Subcutaneous adipose tissue (tissue), 4 donors: Measurements from ENCODE around the gene MRGPRE. TPM values are rescaled to one million over a fixed set of nuclear protein-coding genes. Genes with fewer than 3 reads are reported as not detected.

Experiments
- total RNA-seq, 4 donors: library from RNA; depleted of rRNA; stranded (reverse); fragments of >200 nt; gene quantifications; one replicate each; pipeline ENCODE4 v1.1.0, GENCODE V29; 2016
- TF ChIP-seq, protein P1 (sequence below): fragments of 450-650 bp; IDR thresholded peaks from one replicate; pipeline ENCODE4 v1.5.1; 2016; ENCODE audit warnings: low read depth, mild to moderate bottlenecking, control low read depth, antibody characterized with exemption, moderate library complexity

MRGPRE gene
- total RNA-seq, 4 donors from 2014 or later: not detected

DNA sequence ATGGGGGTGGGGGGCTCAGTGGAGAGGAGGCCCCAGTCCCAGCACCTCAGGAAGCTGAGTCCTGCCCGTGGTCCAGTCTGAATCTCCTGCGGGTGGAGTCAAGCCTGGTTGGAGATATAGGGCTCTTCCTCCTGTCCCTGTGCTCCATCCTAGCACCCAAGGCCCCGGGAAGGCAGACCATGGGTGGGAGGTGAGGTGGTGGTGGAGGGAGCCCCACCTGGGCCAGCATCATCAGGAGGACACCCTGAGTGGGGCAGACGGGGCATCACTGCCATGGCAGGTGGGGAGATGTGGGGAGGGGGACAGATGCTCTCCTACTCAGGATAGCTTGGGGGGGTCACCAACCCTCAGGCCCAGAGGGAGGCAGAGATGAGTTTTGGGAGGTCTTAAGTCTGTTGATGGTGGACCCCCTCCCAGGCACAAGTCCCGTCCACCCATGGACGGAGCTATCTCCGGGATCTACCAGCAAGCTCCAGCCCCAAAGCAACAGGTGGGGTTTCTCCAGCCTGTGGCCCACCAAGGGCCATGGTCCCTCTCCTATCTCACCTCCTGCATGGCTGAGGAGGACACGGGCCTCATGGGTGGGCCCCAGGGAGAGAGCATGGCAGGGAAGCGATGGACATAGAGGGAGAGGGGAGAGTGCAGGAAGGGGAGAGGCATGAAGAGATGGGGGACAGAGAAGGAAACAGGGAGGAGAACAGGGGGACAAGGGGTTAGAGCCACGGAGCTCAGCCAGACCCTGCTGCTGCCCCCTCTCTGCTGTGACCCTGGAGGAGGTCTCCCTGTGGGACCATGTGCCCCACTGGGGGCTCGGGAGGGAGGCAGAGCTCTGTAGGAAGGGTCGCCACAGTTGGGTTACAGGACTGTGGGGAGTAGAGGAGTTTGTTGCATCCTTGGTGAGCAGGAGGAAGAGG lies 1.3 kb downstream of the MRGPRE start:
- TF ChIP-seq, protein P1, sequence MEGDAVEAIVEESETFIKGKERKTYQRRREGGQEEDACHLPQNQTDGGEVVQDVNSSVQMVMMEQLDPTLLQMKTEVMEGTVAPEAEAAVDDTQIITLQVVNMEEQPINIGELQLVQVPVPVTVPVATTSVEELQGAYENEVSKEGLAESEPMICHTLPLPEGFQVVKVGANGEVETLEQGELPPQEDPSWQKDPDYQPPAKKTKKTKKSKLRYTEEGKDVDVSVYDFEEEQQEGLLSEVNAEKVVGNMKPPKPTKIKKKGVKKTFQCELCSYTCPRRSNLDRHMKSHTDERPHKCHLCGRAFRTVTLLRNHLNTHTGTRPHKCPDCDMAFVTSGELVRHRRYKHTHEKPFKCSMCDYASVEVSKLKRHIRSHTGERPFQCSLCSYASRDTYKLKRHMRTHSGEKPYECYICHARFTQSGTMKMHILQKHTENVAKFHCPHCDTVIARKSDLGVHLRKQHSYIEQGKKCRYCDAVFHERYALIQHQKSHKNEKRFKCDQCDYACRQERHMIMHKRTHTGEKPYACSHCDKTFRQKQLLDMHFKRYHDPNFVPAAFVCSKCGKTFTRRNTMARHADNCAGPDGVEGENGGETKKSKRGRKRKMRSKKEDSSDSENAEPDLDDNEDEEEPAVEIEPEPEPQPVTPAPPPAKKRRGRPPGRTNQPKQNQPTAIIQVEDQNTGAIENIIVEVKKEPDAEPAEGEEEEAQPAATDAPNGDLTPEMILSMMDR: no peak

DNA sequence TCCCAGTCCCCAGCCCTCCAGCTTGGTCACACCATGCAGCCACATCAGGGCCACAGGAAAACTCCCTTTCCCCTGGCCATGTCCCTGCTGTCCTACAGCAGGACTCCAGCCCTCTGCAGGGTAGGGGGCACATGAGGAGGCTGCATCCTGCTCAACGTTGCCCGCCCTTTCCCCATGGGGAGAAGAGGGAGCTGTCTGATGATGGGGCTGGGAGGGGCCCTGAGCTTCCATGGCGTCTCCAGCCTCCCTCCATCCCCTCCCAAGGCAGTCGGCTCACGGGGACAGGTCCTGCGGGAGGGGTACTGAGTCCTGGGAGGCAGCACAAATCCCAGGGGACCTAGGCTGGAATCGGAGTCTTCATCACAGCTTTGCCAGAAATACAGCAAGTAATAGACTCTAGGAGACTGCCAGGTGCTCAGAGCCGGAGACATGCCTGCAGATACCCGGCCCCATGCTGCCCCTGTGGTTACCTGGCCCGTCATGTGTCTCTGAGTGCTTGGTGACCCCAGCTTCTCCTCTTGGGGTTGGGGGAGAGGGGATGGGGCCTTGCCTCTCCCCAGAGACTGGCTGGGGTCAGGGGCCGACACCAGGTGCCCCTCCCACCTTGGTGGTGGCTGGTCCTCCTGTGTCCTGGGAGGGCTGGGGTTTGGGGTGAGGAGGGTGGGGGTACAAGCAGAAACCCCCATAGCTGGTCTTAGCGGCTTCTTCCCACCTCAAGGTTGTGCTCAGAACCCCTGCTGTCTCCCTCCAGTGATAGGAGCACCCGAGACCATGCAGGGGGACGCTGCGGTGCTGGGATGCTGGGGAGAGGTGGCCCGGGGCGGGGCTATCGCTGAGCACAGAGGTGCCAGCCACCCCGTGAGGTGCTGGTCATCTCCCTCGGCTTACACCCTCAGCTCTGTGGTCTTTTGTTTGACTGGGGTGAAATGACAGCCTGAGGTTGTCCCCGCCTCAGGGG lies 2.3 kb downstream of the MRGPRE start:
- TF ChIP-seq, protein P1: no peak

DNA sequence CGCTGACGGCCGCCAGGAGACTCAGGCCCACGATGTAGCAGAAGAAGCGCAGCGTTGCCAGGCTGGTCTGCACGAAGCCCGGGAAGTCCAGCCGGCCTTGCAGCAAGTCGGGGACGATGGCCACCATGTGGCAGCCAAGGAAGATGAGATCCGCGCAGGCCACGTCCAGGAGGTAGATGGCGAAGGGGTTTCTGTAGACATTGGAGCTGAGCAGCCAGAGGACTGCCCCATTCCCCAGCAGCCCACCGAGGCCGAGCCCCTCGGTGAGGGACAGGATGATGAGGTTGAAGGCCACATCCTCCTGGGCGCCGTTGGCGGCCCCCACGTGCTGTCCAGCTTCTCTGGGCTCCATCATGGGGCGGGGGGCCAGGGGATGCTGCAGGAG lies 3.8 kb downstream of the MRGPRE start:
- TF ChIP-seq, protein P1: no peak

DNA sequence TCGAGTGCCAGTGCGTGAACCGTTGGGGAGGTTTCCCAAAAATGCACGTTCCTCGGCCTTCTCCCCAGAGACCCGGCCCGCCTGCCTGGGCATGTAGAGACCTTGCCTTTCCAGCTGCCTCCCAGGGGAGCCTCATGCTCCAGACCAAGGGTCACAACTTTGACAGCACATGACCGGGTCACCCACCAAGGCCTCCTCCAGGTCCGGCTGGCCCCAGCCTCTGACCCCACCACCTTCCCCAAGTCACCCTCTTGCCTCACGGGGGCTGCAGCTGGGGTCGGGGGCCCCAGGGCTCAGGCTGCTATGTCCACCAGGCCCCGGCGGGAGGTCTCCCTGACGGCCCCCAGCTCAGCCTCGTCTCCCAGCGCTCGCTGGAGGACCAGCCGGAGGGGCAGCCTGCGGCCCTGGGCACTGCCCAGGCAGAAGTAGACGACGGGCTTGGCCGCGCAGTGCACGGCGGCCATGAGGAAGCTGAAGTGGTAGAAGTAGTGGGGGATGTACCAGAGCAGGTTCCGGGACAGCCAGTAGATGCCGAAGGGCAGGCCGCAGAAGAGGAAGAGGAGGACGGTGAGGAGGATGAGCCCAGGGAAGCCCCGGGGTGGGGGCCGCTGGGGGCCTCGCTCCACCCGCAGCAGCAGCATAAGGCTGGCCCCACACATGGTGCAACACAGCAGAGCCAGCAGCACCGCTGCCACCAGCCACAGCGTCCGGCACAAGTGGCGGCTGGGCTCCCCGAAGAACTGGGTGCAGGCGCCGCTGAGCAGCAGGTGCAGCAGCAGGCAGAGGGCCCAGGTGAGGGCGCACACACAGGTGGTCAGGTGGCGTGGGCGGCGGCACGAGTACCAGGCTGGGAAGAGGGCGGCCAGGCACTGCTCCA lies 4.4 kb downstream of the MRGPRE start:
- TF ChIP-seq, protein P1: no peak

DNA sequence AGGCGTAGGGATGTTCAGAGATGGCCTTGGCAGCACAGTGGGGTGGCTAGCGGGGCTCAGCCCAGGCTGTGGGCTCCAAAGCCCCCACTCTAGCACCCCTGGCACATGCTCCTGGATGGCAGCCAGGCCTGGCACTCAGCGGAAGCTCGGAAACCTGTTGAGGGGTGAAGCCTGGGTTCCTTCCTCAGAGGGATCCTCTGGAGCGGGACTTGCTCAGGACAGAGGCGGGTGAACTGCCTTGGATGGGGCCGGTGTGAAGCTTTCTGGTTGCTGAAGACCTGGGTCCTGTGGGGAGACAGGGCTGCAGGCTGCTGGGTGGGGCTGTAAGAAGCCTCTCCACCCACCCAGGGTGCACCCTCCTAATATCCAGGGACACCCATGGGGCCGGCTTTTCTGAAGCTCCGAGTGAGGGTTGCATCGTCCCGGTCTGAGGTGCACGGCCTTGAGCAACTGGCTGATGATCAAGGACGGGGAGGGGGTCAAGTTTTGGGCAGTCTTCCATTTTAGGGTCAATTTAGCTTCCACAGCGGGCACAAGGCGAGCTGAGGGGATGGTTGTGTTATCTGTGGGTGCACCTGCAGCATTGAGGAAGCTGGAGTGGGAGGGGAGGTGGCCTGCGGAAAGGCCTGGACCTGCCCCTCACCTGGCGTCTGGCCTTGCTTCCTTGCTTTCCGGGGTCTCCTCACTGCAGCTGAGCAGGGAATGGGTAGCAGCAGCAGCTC lies 5.2 kb downstream of the MRGPRE start:
- TF ChIP-seq, protein P1: no peak
